Measurements from ENCODE around the gene PARD6G.

The PARD6G gene

DNA sequence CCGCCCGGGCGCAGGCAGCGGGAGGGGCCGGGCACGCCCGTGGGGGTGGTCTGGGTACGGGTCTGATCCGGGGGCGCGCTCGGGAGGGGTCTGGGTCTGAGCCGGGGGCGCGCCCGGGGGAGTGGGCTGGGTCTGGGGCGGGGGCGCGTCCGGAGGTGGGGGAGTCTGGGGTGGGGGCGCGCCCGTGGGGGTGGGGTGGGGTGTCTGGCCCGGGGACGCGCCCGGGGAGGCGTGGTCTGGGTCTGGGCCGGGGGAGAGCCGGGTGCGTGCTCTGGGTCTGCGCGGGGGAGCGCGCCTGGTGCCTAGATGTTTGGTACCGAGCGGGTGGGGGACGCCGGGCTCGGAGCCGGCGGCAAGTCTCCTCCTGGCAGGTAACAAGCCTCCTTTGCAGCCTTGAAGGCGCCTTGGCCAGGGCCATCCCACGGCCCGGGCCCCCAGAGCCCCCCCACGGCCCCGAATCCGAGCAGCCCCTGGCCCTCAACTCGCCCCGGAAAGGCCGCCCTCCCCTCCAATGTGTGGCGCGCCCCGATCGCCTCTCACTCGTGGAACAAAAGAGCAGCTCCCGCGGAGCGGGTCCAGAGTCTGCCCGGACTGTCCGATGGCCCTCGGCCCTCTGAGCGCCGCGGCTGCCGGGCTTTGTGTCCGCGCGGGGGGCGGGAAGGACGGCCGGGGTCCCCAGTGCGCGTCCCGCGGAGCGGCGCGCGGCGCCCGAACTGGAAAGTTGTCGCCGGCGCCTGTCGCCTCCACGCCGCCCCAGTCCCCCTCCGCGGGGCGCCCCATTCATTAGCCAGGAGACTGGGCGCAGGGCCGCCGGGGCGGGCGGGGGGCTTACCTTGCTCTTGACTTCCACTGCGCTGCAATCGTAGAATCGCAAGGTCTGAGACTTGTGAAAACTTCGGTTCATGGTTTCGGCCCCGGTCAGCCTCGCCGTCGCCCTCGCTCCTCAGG lies 595 bp downstream of the PARD6G start:
- Histone ChIP-seq H3K36me3 (ENCODE audit: insufficient read depth, low read length) (no peaks in the 10 kb centered on the region), H3K27ac (ENCODE audit: low read depth, low read length, poor library complexity, severe bottlenecking) (no peak overlapping the region), H2AFZ (ENCODE audit: low read length) (no peak overlapping the region)

DNA sequence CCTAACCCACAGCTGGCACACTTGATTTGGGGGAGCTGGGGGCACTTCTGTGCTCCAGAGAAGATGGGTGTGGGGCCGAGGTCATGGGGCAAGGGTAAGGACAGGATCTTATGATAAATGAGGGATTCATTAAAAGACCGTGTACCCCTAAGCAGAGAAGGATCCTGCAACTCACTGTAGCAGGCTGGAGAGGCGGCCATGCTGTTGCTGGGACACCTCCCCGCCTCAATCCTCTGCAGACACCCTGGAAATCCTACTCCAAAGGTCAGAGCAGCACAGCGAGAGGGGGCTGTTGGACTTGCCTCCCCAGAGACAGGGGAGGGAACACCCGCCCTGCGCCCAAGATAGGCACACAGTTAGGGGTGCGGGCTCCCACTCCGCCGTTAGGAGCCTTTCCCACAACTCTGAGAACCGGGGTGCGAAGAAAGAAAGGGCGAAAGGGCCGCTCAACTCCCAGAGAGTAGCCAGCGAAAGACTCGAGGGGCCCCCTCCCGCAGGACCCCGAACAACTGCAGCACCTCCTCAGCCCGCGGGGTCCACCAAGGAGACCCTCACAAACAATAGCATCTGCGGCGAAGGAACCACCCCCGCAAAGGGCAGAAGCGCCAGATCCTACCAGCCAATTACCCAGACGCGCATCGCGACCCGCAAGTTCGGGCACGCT lies 1.4 kb downstream of the PARD6G start:
- no peaks in the 10 kb centered on the region for H4K20me1 ChIP-seq (ENCODE audit: insufficient read depth, low read length)
- H3K27me3 ChIP-seq (ENCODE audit: insufficient read depth, low read length) = no peaks in the 10 kb centered on the region
- H3K36me3 ChIP-seq (ENCODE audit: insufficient read depth, low read length) = no peaks in the 10 kb centered on the region
- H3K9ac ChIP-seq (ENCODE audit: low read length) = no peak overlapping the region
- H3K9me2 ChIP-seq (ENCODE audit: low read depth, low read length) = no peaks in the 10 kb centered on the region
- no peak overlapping the region for H3K27ac ChIP-seq (ENCODE audit: low read depth, low read length, poor library complexity, severe bottlenecking)
- H3K9me3 ChIP-seq (ENCODE audit: low read length) = no peaks in the 10 kb centered on the region
- H3F3A ChIP-seq (ENCODE audit: insufficient read depth, low read length) = no peaks in the 10 kb centered on the region
- H3K4me3 ChIP-seq (ENCODE audit: low read depth, low read length, poor library complexity, severe bottlenecking) = no peak overlapping the region
- H3K4me2 ChIP-seq (ENCODE audit: low read length) = no peak overlapping the region
- no peak for TF ChIP-seq EZH2 (IDR thresholded peaks at IDR 0.05; ENCODE audit: borderline replicate concordance, low read length)
- TF ChIP-seq, protein P1, sequence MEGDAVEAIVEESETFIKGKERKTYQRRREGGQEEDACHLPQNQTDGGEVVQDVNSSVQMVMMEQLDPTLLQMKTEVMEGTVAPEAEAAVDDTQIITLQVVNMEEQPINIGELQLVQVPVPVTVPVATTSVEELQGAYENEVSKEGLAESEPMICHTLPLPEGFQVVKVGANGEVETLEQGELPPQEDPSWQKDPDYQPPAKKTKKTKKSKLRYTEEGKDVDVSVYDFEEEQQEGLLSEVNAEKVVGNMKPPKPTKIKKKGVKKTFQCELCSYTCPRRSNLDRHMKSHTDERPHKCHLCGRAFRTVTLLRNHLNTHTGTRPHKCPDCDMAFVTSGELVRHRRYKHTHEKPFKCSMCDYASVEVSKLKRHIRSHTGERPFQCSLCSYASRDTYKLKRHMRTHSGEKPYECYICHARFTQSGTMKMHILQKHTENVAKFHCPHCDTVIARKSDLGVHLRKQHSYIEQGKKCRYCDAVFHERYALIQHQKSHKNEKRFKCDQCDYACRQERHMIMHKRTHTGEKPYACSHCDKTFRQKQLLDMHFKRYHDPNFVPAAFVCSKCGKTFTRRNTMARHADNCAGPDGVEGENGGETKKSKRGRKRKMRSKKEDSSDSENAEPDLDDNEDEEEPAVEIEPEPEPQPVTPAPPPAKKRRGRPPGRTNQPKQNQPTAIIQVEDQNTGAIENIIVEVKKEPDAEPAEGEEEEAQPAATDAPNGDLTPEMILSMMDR (IDR thresholded peaks at IDR 0.05; ENCODE audit: low read length) = no peak
- H2AFZ ChIP-seq (ENCODE audit: low read length) = no peak overlapping the region
- no peaks in the 10 kb centered on the region for H3K4me1 ChIP-seq (ENCODE audit: insufficient read depth, low read length, severe bottlenecking)
- H3K79me2 ChIP-seq (ENCODE audit: insufficient read depth, low read length) = no peaks in the 10 kb centered on the region

More for the DNA sequence above, 595 bp downstream of the PARD6G start:
- Histone ChIP-seq H3K9me2 (ENCODE audit: low read depth, low read length) (no peaks in the 10 kb centered on the region), H4K20me1 (ENCODE audit: insufficient read depth, low read length) (no peaks in the 10 kb centered on the region), H3K4me2 (ENCODE audit: low read length) (no peak overlapping the region), H3K9ac (ENCODE audit: low read length) (no peak overlapping the region), H3F3A (ENCODE audit: insufficient read depth, low read length) (no peaks in the 10 kb centered on the region), H3K4me1 (ENCODE audit: insufficient read depth, low read length, severe bottlenecking) (no peaks in the 10 kb centered on the region), H3K4me3 (ENCODE audit: low read depth, low read length, poor library complexity, severe bottlenecking) (no peak overlapping the region), H3K79me2 (ENCODE audit: insufficient read depth, low read length) (no peaks in the 10 kb centered on the region), H3K9me3 (ENCODE audit: low read length) (no peaks in the 10 kb centered on the region), H3K27me3 (ENCODE audit: insufficient read depth, low read length) (no peaks in the 10 kb centered on the region)
- TF ChIP-seq, protein P1 (IDR thresholded peaks at IDR 0.05; ENCODE audit: low read length) = no peak
- TF ChIP-seq EZH2 (IDR thresholded peaks at IDR 0.05; ENCODE audit: borderline replicate concordance, low read length) = no peak

DNA sequence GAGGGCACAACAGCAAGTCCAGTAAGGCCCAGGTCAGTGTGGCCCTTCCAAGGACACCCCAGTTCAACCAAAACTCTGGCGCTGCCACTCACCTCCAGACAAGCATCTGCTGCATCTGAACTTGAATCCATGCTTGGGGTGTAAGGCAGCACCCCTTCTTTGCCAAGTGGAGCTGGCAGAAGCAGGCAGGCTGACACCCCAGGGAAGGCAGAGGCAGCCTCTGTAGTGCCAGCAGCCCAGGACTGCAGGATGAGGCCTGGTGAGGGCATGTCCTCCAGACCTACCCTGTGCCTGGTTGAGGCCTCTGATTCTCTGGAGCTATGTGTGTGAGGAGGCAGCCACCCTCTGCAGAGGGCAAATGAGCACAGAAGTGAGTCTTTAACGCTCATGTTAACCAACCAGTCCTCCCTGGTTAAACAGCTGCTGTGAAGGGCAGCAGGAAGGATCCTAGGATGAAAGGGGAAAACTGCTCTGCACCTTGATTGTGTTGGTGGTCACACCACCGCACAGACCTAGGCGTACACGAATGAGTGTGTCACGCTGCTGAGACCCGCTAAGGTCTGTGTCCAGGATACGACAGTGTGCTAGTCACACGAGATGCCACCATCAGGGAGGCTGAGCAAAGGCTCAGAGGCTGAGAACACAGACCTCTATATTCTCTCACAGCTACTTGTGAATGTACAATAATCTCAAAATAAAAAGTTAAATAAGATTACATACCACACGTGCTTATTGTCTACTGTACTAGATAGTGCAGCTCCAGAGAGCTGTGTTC lies 2.2 kb downstream of the PARD6G start:
- peaks cover 4% of the 10 kb centered on the region; the same call in 1 of the 2 replicates for H3K27me3 ChIP-seq (ENCODE audit: insufficient read depth, low read length)
- TF ChIP-seq, protein P1 (IDR thresholded peaks at IDR 0.05; ENCODE audit: low read length) = no peak
- H3F3A ChIP-seq (ENCODE audit: insufficient read depth, low read length) = no peaks in the 10 kb centered on the region
- H3K4me1 ChIP-seq (ENCODE audit: insufficient read depth, low read length, severe bottlenecking) = no peaks in the 10 kb centered on the region
- H3K9ac ChIP-seq (ENCODE audit: low read length) = no peak overlapping the region
- H3K4me3 ChIP-seq (ENCODE audit: low read depth, low read length, poor library complexity, severe bottlenecking) = no peak overlapping the region
- no peak overlapping the region for H3K27ac ChIP-seq (ENCODE audit: low read depth, low read length, poor library complexity, severe bottlenecking)
- H3K4me2 ChIP-seq (ENCODE audit: low read length) = no peak overlapping the region
- H2AFZ ChIP-seq (ENCODE audit: low read length) = no peak overlapping the region
- no peaks in the 10 kb centered on the region for H3K79me2 ChIP-seq (ENCODE audit: insufficient read depth, low read length)
- H3K36me3 ChIP-seq (ENCODE audit: insufficient read depth, low read length) = no peaks in the 10 kb centered on the region
- H3K9me3 ChIP-seq (ENCODE audit: low read length) = no peaks in the 10 kb centered on the region
- no peaks in the 10 kb centered on the region for H4K20me1 ChIP-seq (ENCODE audit: insufficient read depth, low read length)
- H3K9me2 ChIP-seq (ENCODE audit: low read depth, low read length) = no peaks in the 10 kb centered on the region

Data from OCI-LY1 (cell line).